Mucosa of rectum (tissue), 2 donors: ENCODE data around the gene RAPGEF1.
A peak's percentile ranks its signal among the peaks of the same experiment; 100 is the strongest.
"Not testable (repeated sequence)": the region's sequence is repeated elsewhere in the genome, so short reads cannot be mapped to it uniquely, and the experiment has no call there.

Source experiments
- H3K27ac ChIP-seq, 2 donors: one replicate each; pipeline ENCODE4 v1.7.0; 2013; ENCODE audit warnings: inconsistent platforms in 2 of 2, low read depth in 2 of 2, low read length in 2 of 2
- H3K27me3 ChIP-seq, 2 donors: one replicate each; pipeline ENCODE4 v1.7.0; 2013; ENCODE audit warnings: low read length in 2 of 2; ENCODE audit not compliant: control insufficient read depth in 2 of 2, insufficient read depth in 2 of 2
- H3K36me3 ChIP-seq, 2 donors: one replicate each; pipeline ENCODE4 v1.7.0; 2013; ENCODE audit warnings: low read length in 2 of 2; ENCODE audit not compliant: control insufficient read depth in 2 of 2, insufficient read depth in 2 of 2
- H3K4me1 ChIP-seq, 2 donors: one replicate each; pipeline ENCODE4 v1.7.0; 2013; ENCODE audit warnings: low read length in 2 of 2, mild to moderate bottlenecking in 1 of 2; ENCODE audit not compliant: control insufficient read depth in 2 of 2, insufficient read depth in 2 of 2
- H3K4me3 ChIP-seq, 2 donors: one replicate each; pipeline ENCODE4 v1.7.0; 2013; ENCODE audit warnings: low read length in 2 of 2
- H3K9ac ChIP-seq, 2 donors: one replicate each; pipeline ENCODE4 v1.7.0; 2013; ENCODE audit warnings: low read length in 2 of 2, low read depth in 1 of 2, mild to moderate bottlenecking in 1 of 2
- H3K9me3 ChIP-seq, 2 donors: one replicate each; pipeline ENCODE4 v1.7.0; 2013; ENCODE audit warnings: low read length in 2 of 2; ENCODE audit not compliant: control insufficient read depth in 2 of 2
- donor health status: healthy.
- donor health status: Normal muscosa, but diverticular disease.

The RAPGEF1 gene

GRCh38 chr9:131555841-131556673 lies 183.8 kb downstream of the RAPGEF1 start:
- Histone ChIP-seq H3K36me3 (no peaks in the 10 kb centered on the region), H3K4me3 (no peak overlapping the region), H3K27me3 (peaks cover 0 to 2% of the 10 kb centered on the region in 2 donors), H3K9ac (no peak overlapping the region), H3K9me3 (no peaks in the 10 kb centered on the region), H3K27ac (no peak overlapping the region), H3K4me1 (no peaks in the 10 kb centered on the region)

- Histone ChIP-seq H3K27me3 (peaks cover 0 to 2% of the 10 kb centered on the region in 2 donors), H3K36me3 (no peaks in the 10 kb centered on the region), H3K4me3 (no peak overlapping the region)
These were observed 185.0 kb downstream of the RAPGEF1 start for GRCh38 chr9:131554843-131555351.

GRCh38 chr9:131554087-131554842 lies 185.6 kb downstream of the RAPGEF1 start:
- H3K36me3 ChIP-seq = no peaks in the 10 kb centered on the region
- no peak overlapping the region for H3K4me3 ChIP-seq
- H3K9me3 ChIP-seq = no peaks in the 10 kb centered on the region
- H3K27ac ChIP-seq = no peak overlapping the region
- H3K4me1 ChIP-seq = no peaks in the 10 kb centered on the region
- H3K27me3 ChIP-seq = peaks cover 0 to 2% of the 10 kb centered on the region in 2 donors
- H3K9ac ChIP-seq = no peak overlapping the region

More at GRCh38 chr9:131554843-131555351, 185.0 kb downstream of the RAPGEF1 start:
- Histone ChIP-seq H3K4me1 (no peaks in the 10 kb centered on the region), H3K9me3 (no peaks in the 10 kb centered on the region), H3K27ac (no peak overlapping the region), H3K9ac (no peak overlapping the region)

GRCh38 chr9:131552030-131552429 lies 187.8 kb downstream of the RAPGEF1 start:
- Histone ChIP-seq H3K27ac (no peak overlapping the region), H3K4me1 (no peaks in the 10 kb centered on the region), H3K9ac (no peak overlapping the region), H3K4me3 (no peak overlapping the region), H3K36me3 (no peaks in the 10 kb centered on the region), H3K9me3 (no peaks in the 10 kb centered on the region), H3K27me3 (peaks cover 0 to 2% of the 10 kb centered on the region in 2 donors)

- H3K4me3 ChIP-seq, H3K27me3 ChIP-seq, H3K27ac ChIP-seq, H3K9me3 ChIP-seq, H3K4me1 ChIP-seq, H3K9ac ChIP-seq, H3K36me3 ChIP-seq: not testable (repeated sequence)
These were observed 189.4 kb downstream of the RAPGEF1 start for GRCh38 chr9:131550465-131550864.

- H3K9me3 ChIP-seq, H3K4me3 ChIP-seq, H3K4me1 ChIP-seq, H3K9ac ChIP-seq, H3K27me3 ChIP-seq, H3K27ac ChIP-seq, H3K36me3 ChIP-seq: not testable (repeated sequence)
These were observed 190.7 kb downstream of the RAPGEF1 start for GRCh38 chr9:131549186-131549585.

- Histone ChIP-seq H3K27ac (no peak overlapping the region), H3K36me3 (no peaks in the 10 kb centered on the region), H3K27me3 (peaks cover 4% of the 10 kb centered on the region in 2 donors), H3K9me3 (peaks cover 5 to 6% of the 10 kb centered on the region in 2 donors), H3K4me3 (peak overlapping the region; percentile 57 to 60), H3K9ac (peak overlapping the region in 1 of 2 donors; percentile 60), H3K4me1 (peaks cover 0 to 7% of the 10 kb centered on the region in 2 donors)
These were observed 193.4 kb downstream of the RAPGEF1 start for GRCh38 chr9:131546336-131547084.

- no peaks in the 10 kb centered on the region for H3K36me3 ChIP-seq
- H3K27ac ChIP-seq = no peak overlapping the region
- peak overlapping the region; percentile 57 to 60 for H3K4me3 ChIP-seq
- peaks cover 5 to 6% of the 10 kb centered on the region in 2 donors for H3K9me3 ChIP-seq
- peaks cover 4% of the 10 kb centered on the region in 2 donors for H3K27me3 ChIP-seq
- peaks cover 0 to 7% of the 10 kb centered on the region in 2 donors for H3K4me1 ChIP-seq
- H3K9ac ChIP-seq = peak overlapping the region in 1 of 2 donors; percentile 60
These were observed 194.0 kb downstream of the RAPGEF1 start for GRCh38 chr9:131545786-131546335.

- peak within 1 kb of the TSS; percentile 55 to 72 for H3K27ac ChIP-seq
- peaks cover 5 to 6% of the 10 kb centered on the region in 2 donors for H3K9me3 ChIP-seq
- peak within 1 kb of the TSS; percentile 65 to 71 for H3K4me3 ChIP-seq
- H3K4me1 ChIP-seq = peaks cover 0 to 7% of the 10 kb centered on the region in 2 donors
- H3K27me3 ChIP-seq = peaks cover 4% of the 10 kb centered on the region in 2 donors
- peak within 1 kb of the TSS; percentile 54 to 60 for H3K9ac ChIP-seq
- H3K36me3 ChIP-seq = no peaks in the 10 kb centered on the region
These were observed 194.7 kb downstream of the RAPGEF1 start, which contains the start of gene PRRT1B for GRCh38 chr9:131545003-131545785. PRRT1B (plus strand) TSS chr9:131545523; CDS start chr9:131545616, 93 bp downstream.
